UCSD-AML1 (cell line): Measurements from ENCODE around the gene APOBEC3C.
"Not testable (repeated sequence)": the region's sequence is repeated elsewhere in the genome, so short reads cannot be mapped to it uniquely, and the experiment has no call there.

Experiments used
- DNase-seq: peaks from one replicate; lab custom pipeline; 2025; ENCODE audit not compliant: unreplicated experiment; lab: John Stamatoyannopoulos, UW

APOBEC3C gene

DNA sequence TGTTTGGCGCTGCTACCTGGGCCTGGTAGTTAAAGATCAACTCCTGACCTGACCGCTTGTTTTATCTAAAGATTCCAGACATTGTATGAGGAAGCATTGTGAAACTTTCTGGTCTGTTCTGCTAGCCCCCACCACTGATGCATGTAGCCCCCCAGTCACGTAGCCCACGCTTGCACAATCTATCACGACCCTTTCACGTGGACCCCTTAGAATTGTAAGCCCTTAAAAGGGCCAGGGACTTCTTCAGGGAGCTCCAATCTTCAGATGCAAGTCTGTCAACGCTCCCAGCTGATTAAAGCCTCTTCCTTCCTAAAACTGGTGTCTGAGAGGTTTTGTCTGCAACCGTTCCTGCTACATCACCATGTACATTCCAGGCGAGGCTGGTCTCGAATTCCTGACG is 41.6 kb downstream of the APOBEC3C start:
- no peak for DNase-seq

- peak; percentile 19 for DNase-seq
Observed at GRCh38 chr22:39061290-39061689, 47.2 kb downstream of the APOBEC3C start.

DNA sequence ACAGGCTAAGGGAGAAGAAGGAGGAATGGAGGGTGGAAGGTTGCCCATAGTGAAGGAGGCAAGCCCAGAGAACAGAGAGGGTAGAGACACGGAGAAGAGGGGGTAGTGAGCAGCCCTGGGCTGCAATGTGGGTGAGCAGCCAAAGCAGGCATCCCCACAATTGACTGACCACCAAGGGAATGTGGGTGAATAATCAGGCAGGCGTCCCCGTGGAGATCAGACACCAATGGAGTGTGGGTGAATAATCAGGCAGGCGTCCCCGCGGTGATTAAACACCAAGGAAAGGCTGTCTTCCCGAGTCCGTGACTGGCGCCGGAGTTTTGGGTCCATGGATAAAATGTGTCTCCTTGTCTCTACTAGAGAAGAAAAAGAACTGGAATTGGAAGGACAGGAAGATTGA is 47.9 kb downstream of the APOBEC3C start:
- not testable (repeated sequence) for DNase-seq

DNA sequence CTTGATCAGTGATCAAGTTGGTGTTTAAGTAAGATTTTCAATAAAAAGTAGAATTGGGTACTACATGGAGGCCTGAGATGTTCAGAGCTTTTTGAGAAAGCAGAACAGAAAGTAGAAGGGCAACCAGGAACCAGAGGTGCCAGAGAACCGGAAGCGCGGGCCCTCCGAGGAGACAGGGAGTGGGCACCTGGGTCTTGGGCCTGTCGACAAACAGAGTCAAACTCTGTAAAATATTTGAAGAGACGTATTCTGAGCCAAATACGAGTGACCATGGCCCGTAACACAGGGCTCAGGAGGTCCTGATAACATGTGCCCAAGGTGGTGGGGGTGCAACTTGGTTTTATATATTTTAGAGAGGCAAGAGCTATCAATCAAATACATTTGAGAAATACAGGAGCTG is 49.8 kb downstream of the APOBEC3C start:
- not testable (repeated sequence) for DNase-seq

DNA sequence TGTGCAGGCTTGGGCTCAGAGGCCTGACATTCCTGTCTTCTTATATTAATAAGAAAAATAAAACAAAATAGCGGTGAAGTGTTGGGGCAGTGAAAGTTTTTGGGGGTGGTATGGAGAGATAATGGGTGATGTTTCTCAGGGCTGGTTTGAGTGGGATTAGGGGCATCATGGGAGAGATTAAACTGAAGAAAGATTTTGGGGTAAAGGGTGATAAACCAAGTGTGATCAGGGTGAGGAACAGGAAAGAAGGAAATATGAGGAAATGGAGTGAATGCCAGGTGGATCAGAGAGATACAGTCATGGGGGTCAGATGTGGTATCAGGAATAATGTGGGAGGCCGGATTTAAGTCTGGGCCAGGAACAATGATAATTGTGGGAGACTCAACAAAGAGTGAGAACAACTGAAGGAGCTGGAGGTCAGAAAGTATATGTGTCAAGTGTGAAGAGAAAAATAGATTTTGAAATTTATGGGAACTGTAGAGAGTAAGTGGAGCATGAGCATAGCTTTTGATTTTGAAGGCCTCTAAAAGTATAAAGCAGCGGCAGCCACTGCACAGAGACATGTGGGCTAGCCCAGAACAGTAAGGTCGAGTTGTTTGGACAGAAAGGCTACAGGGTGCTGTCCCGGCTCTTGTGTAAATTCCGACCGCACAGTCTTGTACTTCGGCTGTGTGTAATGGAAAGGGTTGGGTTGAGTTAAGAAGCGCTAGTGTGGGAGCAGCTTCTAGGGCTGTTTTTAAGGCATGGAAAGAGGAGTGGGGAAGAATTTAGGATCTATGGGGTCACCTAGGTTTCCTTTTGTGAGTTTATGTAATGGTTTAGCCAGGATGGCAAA is 52.6 kb downstream of the APOBEC3C start:
- not testable (repeated sequence) for DNase-seq

DNA sequence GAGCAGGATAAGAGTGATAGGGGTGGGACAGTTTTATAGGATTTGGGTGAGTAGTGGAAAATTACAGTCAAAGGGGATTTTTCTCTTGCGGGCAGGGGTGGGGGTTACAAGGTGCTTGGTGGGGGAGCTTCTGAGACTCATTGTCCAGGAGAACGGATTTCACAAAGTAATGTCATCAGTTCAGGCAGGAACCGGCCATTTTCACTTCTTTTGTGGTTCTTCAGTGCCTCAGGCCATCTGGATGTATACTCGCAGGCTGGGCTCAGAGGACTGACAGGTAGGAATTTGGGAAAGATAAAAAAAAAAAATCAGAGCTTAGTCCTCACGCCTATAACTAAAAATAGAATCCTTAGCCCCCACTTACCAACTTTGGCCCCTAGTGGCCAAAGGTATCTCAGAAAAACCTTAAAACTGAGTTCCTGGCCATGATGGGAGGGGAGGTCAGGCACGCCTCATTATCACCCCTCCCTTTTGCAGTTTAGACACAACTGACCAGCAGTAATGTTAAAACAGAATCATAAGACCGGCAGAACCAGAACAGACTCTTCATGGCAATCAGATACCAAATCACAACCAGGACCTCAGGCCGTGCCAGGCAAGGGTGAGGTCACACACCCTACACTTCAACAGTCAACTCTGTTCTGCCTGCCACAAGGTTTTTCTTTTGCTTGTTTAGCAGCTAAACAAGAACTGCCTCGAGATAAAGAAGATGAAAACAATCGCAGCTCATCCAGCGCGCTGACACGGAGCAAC is 54.2 kb downstream of the APOBEC3C start:
- no peak for DNase-seq
